GM21717 (cell line): ENCODE measurements around the gene SORCS3.

Experiments
- ATAC-seq: cut with Tn5 transposase; IDR thresholded peaks from one replicate; pipeline ENCODE4 v1.9.1; 2021; ENCODE audit warnings: mild to moderate bottlenecking, moderate library complexity; ENCODE audit not compliant: unreplicated experiment

The SORCS3 gene

DNA sequence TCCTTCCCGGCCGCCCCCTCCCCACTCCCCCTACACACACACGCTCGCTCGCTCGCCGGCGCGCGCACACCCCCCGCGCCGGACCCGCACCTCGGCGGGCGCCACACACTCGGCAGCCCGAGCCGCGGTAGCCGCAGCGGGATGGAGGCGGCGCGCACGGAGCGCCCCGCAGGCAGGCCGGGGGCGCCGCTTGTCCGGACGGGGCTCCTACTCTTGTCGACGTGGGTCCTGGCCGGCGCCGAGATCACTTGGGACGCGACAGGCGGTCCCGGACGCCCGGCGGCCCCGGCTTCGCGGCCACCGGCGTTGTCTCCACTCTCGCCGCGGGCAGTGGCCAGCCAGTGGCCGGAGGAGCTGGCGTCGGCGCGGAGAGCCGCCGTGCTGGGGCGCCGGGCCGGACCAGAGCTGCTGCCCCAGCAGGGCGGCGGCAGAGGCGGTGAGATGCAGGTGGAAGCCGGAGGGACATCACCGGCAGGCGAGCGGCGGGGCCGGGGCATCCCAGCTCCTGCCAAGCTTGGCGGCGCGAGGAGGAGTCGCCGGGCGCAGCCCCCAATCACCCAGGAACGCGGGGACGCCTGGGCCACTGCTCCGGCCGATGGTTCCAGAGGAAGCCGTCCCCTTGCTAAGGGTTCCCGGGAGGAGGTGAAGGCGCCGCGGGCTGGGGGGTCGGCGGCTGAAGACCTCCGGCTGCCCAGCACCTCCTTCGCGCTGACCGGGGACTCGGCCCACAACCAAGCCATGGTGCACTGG lies at the start of gene SORCS3:
Gene SORCS3, plus strand, starts transcription at position 104 of the 750 bp plus-strand sequence.
- no peak for ATAC-seq

DNA sequence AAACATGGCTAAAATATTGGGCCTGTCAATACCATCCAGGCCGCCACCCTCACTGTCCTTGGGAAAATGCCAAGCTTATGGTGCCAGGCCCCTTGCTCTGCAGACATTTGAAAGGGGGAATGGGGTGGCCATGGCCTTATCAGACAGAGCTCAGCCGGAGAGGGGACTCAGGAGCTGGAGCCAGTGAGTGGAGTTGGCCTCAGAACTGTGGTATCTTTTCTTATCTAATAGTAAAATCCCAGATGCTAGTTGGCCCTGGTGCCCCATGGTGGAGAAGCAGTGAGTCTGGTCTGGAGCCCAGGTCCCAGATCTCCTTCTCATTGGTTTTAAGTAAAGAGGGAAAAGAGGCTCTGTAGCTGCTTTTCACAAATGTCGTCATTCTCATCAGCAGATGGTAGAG lies 49.6 kb upstream of the SORCS3 start:
- ATAC-seq = no peak

DNA sequence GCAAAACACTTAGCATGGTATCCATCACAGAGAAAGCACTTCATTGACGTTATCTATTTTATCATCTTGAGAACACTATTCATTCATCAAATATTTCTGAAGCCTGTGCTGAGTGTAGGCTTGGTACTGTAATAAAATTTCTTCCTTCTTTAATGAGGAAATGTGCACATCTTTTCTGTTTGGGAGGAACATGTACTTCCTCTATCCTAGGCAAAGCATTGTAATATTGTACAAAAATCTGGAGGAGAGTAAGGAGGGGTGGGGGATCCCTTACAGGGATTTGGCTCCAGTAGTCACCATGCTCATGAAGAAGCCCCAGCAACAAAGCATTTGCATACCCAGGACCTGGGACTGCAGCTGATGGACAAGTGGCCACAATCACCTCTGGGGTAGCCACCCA lies 39.9 kb upstream of the SORCS3 start:
- ATAC-seq = no peak

DNA sequence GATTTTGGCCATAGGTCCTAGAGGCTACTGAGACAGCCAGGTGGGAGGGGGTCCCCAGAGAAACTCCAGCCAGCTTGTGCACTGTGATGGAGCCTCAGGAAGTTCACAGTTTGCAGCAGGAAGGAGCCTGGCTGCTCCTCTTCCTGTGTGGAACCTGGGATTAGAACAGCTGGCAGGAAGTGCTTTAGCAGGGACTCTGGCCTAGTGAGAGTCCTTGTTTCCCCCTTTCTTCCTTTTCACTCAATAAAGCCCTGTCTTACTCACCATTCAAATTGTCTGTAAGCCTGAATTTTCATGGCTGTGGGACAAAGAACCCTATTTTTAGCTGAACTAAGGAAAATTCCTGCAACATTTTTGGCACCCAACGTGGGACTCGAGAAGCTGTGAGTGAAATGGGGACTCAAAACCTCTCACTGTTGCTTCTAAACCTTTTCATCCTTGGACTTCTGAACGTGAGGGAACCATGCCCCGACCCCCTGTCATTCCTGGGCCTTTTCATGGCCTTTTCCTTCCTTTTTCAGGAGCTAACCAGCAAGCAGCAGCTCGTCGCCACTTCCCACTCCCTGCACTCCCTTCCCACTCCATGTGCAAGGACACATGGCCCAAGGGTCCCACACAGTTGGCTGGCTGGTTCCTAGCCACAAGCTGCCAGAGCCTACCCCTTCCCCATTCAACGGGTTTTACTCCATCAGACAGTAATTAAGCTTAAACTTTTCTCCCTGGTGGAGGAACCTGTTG lies 32.8 kb upstream of the SORCS3 start:
- ATAC-seq = no peak

DNA sequence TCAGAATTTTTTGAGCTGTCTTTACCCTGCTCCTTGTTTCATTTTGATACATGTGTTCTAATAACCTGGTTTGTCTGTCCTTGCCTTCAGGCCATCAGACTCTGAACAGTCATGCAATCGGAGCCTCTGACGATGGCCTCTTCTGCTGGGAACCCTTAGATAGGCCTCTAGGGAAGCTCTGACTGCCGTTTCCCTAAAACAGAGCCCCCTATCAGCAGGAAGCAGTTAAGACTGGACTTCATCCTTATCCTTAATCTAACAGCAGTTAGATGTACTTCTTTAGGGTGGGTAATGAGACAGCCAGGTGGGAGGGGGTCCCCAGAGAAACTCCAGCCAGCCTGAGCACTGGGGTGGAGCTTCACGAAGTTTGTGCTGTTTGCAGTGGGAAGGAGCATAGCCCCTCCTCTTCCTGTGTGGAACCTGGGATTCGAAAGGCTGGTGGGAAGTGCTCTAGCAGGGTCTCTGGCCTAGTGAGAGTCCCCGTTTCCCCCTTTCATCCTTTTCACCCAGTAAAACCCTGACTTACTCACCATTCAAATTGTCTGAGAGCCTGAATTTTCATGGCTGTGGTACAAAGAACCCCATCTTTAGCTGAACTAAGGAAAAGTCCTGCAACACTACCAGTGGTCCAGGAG lies 28.4 kb upstream of the SORCS3 start:
- no peak for ATAC-seq

DNA sequence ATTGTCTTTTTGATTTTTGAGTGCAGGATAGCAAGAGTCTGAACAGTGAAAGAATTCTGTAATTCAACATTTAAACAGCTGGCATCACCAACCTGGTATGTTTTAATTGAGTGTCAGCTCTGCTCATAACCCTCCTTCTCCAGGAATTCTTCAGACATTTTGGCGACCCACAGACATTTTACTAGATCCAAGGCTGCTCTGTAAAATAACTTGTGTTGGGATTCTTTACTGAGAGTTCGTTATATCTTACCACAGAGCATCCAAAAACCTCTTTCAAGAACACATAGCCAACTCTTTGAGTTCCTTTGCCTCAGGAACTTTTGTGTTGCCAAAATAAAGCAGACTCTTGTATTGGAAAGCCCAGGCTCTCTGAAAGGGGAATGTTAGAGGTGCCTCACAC lies 27.7 kb upstream of the SORCS3 start:
- ATAC-seq = no peak

DNA sequence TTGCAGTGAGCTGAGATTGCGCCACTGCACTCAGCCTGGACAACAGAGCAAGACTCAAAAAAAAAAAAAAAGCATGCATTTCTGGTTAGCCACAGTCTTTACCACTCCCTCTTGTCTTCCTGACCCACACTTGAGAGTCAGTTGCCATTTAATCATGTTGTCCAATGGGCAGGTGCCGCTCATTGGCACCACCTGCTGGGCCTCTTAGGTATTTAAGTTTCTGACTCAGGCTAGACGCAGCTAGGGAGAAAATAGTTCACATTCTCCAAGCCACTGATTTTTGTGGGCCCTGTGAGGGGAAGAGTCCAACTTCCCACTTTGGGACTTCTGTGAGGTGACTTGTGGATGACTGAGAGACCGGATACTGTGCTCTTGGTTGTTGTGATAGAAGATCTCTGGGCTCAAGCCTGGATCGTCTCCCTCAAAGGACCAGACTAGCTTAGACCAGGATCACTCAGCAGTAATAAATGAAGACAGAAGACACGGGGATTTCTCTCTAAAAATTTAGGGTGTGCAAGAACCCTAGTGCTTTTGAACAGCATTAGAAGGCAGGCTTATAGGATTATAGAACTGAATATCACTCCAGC lies 26.8 kb upstream of the SORCS3 start:
- ATAC-seq = no peak

DNA sequence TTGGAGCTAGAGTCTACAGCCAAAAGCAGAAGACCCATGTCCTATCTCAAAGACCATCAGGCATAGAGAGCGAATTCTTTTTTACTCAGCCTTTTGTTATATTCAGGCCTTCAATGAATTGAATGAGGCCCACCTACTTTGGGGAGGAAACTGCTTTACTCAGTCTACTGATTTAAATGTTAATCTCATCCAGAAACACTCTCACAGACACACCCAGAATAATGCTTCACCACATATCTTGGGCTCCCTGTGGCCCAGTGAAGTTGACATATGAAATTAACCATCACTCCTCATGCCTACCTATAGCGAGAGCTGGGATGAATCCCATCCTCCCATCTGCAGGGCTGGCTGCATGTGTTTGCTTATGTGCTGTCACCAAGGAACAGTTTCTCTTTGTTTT lies 26.0 kb upstream of the SORCS3 start:
- ATAC-seq = no peak

DNA sequence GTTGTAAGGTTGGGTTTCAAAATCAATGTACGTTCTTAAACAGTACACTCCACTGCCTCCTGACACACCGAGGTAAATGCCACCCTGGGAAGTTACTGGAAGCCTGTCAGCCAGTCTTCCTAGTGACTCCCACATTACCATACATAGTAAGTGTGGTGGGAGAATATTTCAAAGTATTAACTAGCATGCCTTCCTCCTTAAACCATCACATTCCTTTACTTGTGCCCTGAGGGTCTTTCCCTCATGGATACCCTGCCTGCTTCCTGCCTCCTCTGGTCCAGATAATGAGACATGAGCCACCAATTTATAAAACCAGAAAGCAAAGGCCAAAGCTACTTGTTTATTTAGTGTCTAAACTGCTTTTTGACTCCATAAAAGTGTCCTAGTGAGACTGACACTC lies 23.3 kb upstream of the SORCS3 start:
- no peak for ATAC-seq

DNA sequence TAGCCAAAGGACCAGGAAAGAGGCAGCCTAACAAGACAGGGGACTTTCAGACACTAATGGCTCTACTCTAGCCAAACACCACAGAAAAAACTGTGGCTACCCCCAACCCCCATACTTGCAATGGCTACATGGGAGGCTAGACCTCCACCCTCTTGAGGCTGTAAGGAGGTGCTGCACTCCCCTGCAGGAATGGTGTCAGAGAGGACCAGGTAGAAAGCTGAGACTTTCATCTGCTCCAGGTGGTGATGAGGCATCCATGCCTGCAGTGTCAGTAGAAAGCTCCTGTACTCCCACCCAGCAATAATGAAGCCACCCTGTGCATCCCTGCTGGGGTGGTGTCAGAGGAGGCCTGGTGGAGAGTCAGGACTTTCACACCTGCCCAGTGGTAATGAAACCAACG lies 18.9 kb upstream of the SORCS3 start:
- no peak for ATAC-seq

DNA sequence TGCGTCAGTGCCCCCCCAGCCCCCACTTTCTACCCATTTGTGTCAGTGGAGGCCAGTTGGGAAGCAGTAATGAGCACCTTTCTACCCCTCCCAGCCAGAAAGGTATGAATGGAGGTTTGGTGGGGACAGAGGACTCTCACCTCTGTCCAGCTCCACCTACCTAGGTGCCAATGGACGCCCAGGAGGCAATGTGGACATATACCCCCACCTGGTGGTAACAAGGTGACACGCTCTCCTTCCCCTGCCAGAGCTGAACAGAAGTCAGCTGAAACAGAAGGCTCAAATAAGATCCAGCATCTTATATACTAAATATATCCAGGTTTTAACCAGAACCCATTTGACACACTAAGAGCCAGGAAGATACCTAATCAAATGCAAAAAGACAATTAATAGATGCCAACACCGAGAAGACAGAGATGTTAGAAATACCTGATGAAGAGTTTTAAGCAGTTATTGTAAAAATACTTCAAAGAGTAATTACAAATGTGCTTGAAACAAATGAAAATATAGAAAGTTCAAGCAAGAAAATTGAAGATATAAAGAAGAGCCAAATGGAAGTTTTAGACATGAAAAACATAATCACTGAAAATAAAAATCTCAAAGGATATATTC lies 18.4 kb upstream of the SORCS3 start:
- ATAC-seq = no peak

DNA sequence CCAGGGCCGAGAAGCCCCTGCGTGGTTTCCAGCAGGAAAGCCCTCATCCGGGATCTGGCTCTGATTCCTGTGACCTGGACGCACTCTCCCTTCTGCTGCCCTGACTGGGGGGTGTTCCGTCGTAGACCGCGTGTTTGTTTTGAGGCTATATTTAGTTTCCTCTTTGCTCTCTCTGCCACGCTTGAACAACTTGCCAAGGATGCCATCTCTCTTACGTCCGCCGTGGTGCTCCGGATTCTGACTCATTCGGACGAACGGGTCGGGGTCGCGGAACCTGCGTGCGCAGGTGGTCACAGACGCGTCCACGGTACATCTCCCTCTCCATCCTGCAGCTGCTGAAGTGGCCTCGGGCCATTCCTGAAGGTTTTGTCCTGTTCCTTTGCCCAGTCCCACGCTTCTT lies 10.4 kb upstream of the SORCS3 start:
- ATAC-seq = no peak

DNA sequence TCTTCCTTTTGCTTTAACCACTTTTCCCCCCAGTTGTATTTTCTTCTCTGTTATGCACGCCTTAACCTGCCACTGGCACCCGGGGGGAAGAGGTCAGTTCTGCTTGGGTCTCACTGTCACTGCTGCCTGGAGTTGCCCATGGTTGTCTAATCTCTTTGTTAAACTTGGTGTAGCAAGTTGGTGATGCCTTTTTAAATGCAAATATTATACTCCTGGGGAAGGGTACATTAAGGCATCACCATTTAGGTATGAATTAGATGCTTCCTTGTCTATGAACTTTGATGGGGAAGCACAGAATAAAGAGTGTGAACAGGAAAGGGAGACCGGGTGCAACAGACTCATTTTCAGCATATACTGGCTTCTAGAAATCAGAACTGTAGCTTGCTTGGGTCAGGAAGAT lies 9.1 kb upstream of the SORCS3 start:
- no peak for ATAC-seq

DNA sequence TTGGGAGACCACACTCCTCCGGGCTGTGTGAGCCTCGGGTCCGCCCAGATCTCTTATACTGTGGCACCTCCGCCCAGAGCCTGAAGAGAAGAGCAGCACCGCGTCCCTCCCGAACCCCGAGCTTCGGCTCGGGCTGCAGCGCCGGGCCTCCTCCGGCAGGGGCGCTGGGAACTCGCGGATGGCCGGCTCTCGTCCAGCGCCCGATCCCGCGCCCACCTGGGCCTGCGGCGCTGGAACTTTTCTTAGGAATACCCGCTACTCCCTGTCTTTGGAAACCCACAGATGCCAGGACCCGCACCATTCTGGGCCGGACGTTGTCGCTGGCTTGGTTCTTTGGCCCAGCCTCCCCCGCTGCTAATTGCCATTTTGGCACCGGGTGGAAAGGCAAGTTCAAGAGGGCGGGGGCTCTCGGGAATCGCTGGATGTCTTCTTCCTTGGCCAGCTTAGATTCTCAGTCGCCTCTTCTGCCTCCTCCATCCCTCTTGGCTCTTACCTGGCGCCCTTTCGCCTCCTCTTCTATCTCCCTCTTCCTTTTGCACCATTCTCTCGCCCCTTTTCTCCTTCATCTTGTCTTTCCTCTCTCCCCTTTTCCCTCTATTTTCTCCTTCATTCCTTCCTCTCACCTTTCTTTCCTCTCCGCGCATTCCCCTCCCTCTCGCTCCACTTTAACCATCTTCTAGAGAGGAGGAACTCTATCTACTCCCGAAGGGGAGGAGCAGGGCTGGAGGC lies 2.1 kb upstream of the SORCS3 start:
- ATAC-seq = no peak

DNA sequence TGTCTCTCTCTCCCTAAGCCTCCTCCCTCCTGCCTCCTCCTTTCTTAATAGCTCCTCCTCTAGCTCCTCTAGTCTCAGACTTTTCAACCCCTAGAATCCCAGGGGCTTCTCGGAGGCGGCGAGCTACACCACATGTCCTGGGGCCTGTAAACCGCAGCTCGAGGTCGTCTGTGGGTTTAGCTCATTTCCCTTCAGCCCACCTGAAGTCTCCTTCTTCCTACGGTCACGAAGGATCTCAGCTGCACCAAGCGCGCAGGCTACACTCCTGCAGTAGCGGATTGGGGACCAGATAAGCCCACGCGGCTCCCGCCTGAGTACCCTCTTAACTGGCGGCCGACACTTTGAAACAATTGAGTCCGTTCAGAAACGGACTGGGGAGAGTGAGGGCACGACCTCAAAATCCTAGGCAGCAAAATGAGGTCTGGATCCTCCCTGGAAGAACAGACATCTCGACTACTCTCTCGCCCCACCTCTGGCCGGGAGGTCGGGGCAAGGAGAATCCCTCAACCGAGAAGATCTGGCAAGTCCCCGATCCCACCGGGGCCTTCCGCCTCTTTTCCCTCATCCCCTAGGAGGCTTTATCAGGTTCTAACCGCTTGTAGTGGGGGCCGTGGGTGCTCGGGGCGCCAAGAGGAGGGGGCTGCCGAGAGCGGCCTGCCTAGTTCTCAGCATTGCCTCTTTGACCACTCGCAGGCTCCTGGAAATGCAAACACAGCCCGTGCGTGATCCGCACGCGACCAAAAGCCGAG lies 1.3 kb upstream of the SORCS3 start:
- ATAC-seq = no peak

DNA sequence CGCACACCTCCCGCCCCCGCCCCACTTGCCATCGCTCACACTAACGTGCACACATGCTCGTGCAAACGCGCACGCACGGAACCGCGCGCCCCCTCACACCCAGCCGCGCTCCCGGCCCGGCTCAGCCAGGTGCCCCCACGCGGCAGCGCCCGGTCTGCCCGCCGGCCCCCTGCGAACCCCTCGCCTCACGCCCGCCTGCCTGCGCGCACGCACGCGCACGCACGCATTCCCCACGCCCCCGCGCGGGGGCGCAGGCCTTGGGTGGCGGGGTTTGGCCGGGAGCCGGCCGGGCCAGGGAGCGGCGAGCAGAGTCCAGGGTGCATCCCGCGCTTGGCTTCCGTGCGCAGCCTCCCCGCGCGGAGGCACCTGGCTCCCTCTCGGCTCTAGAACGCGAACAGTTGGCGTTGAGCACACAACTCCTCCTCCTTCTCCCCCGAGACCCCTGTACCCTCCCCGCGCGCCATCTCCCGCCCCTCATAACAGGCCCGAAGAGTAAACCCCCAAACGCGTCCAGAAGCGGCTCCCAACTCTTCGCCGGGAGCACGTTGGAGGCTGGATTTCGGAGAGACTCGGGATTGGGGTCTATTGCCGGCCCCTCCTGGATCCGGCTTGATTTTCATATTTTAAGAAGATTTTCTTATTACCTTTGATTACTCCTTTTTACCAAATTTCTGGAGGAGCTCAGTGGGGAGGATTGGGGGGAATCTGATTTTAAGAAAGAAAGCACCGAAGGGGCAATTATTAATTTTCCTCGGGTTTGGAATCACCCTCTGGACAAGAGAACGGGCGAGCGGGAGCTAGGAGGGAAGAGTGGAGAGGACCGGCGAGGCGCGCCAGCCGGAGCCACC lies 527 bp upstream of the SORCS3 start:
- no peak for ATAC-seq

DNA sequence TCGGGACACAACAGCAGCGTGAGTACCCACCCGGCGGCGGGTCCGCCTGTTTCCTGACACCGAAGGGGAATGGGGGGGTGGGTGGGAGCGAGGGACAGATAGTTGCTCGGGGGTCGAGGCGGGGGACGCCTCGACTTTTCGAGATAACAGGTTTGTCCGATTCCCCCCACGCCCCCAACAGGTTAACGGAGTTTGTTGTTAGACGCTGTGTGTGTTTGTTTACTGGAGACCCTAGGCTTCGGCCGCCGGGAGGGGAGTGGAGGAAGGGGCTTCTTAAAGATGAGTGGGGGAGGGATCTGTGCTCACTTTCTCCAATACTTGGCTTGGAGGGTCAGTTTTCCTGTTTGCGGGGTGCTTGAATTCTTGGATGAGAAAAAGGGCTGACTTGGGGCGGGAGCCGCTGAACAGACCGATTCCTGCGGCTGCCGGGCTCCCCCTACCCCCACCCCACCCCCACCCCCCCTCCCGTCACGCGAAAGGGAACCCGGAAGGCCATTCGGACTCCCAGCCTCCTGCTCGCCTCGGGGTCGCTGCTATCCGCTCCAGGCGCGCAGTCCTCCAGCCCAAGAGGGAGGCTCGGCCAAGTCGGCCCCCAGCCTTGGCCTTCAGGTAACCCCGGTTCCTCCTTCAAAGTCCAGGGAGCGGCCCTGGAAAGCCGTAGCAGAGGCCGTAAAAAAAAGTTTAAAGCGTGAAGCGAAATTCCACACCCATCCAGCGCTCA lies 1.0 kb downstream of the SORCS3 start:
- no peak for ATAC-seq

DNA sequence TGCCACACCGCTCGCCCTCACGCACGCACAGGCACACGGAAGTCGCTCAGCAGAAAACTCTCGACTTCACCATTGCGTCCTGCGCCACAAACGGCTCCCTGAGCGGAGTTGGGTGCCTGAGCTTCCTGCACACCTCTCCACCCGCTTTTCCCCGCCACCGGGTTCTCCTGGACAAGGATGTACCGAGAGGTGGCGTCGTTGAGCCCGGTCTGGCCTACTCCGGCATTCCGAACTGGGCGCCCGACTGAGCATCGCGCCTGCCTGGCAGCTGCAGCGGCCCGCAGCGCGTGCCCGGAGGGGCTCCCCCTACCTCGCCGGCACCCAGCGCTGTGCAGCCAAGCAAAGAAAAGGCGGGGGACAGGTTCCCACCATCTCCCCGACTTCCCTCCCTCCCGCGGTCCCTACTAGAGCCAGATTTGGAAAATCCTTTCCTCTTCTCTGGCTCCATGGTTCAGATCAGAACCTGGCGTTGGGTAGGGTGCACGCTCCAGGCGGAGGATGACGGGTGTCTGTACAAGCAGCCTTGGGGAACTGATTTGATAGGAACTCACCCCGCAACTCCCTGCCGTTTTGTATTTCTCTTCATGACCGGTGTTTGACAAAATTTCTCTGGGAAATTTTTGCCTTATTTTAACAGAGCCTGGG lies 1.7 kb downstream of the SORCS3 start:
- ATAC-seq = no peak
